ENCODE data around the gene ATP2A3.

ATP2A3 gene

DNA sequence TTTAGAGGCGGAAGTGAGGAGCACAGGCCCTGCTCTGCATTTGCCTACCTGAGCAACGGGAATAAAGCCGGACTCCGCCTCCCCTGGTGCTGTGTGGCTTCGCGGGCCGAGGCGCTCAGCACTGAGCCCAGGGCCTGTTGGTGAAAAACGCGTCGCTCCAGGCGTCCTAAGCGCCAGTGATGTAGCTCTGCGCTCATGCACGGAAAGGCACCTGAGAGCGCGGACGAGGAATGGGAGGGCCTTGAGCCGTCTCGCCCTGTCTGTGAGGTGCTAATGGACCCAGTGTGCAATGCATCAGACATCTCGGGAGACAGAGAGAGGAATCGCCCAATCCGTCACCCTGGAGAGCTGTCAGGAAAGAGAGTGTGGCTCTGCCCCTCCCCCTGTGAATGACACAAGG is 17.2 kb upstream of the ATP2A3 start:
- Histone ChIP-seq H3K4me1 (ENCODE audit: control insufficient read depth, insufficient read depth, low read length) (peaks cover 10% of the 10 kb centered on the region), H3K9me3 (ENCODE audit: control insufficient read depth, low read length) (no peaks in the 10 kb centered on the region), H3K27ac (ENCODE audit: insufficient read depth, low read depth, low read length, poor library complexity, severe bottlenecking) (no peak overlapping the region), H3K4me3 (ENCODE audit: insufficient read depth, low read depth, low read length) (no peak overlapping the region), H3K36me3 (ENCODE audit: control insufficient read depth, insufficient read depth, low read length) (no peaks in the 10 kb centered on the region), H3K27me3 (ENCODE audit: control insufficient read depth, insufficient read depth, low read length, poor library complexity, severe bottlenecking) (no peaks in the 10 kb centered on the region)
- WGBS, 2 experiments, result 65% methylated on average over 23 of the region's 23 CpGs

DNA sequence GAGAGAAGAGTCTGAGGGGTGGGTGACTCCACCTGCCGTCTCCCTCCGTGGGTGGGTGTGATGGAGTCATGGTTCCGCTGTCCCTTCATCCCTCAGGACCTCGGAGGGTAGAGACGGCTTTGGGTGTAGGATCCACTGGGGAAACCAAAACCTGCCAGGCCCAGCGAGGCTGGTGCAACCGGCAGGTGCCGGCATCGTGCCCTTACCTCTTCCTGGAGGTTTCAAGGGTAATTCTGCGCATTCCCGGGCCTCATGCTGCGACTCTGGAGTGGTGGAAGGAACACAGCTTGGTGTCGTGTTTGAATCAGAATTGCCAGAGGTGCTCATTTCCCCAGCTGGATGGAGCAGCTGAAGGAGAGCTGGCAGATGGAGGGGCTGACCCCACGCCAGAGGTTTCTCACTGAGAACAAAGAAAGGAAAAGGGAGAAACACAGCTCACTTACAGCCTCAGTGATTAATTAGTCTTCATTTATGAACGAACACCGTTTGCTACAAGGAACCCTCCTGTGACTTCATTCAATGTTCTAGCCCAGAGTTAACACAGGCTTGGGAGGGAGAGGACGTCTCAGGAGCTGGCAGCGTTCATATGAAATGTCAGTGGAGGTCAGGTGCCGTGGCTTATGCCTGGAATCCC is 16.3 kb upstream of the ATP2A3 start:
- 75 to 77% methylated on average over 19 of the region's 19 CpGs for WGBS, 2 experiments
- no peak overlapping the region for H3K27ac ChIP-seq (ENCODE audit: insufficient read depth, low read depth, low read length, poor library complexity, severe bottlenecking)

DNA sequence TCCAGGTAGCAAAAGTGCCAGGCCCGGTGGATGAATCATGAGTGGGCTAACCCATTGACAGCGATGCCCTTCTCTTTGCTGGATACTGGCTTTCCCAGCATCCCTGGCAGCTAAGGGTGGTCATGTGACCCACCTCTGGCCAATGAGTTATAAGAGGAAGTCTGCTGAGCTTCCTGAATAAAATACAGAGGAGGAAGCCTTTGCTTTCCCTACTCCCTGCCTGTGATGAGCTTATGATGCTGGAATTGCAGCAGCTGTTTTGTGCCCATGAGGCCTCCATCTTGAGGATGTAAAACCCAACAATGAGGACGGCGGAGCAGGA is 15.0 kb upstream of the ATP2A3 start:
- WGBS, 2 experiments, result 93 to 99% methylated on average over 4 of the region's 4 CpGs
- H3K36me3 ChIP-seq (ENCODE audit: control insufficient read depth, insufficient read depth, low read length), result no peaks in the 10 kb centered on the region
- H3K4me1 ChIP-seq (ENCODE audit: control insufficient read depth, insufficient read depth, low read length), result peaks cover 10% of the 10 kb centered on the region

More for the DNA sequence above, 16.3 kb upstream of the ATP2A3 start:
- peaks cover 10% of the 10 kb centered on the region for H3K4me1 ChIP-seq (ENCODE audit: control insufficient read depth, insufficient read depth, low read length)
- H3K27me3 ChIP-seq (ENCODE audit: control insufficient read depth, insufficient read depth, low read length, poor library complexity, severe bottlenecking), result no peaks in the 10 kb centered on the region
- no peaks in the 10 kb centered on the region for H3K36me3 ChIP-seq (ENCODE audit: control insufficient read depth, insufficient read depth, low read length)
- H3K4me3 ChIP-seq (ENCODE audit: insufficient read depth, low read depth, low read length), result no peak overlapping the region
- H3K9me3 ChIP-seq (ENCODE audit: control insufficient read depth, low read length), result no peaks in the 10 kb centered on the region

DNA sequence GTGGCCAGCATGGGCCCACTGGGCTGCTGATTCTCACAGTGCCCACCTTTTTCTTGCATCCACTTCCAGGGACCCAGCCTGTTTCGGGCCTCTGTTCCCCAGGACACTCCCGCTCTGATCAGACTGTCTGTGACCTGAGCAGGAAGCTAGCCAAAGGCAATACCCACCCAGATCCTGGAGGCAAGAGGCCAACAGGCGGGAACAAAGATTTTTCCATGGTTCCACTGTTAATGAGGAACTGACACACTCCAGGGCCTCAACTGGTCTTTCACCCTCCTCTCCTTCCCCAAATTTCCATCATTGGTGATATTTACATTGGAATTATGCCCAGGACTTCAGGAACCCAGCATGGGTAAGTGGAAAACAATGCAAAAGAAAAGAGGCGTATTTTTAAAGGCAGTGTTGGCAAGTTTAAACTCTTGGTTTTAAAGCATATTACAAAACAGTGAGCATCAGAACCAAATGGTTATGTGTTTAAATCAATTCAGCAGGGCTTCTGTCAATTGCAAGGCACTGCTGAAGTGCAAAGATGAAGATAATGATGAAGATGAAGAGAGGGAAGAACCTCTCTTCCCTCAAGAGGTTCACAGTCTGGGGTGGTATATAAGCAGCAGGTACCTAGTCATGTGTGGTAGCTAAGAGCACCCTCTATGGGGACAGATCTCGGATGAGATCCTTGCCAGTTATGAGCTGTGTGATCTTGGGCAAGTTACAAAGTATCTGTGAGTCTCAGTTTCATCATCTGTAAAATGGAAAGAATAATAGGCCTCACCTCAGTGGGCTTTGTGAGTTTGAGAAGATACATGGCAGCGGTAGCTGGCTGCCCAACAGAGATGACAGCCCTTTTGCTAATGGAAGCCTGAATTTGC is 14.4 kb upstream of the ATP2A3 start:
- 94 to 95% methylated on average over 6 of the region's 6 CpGs for WGBS, 2 experiments
- Histone ChIP-seq H3K36me3 (ENCODE audit: control insufficient read depth, insufficient read depth, low read length) (no peaks in the 10 kb centered on the region), H3K4me1 (ENCODE audit: control insufficient read depth, insufficient read depth, low read length) (peaks cover 10% of the 10 kb centered on the region), H3K4me3 (ENCODE audit: insufficient read depth, low read depth, low read length) (no peak overlapping the region), H3K9me3 (ENCODE audit: control insufficient read depth, low read length) (no peaks in the 10 kb centered on the region), H3K27me3 (ENCODE audit: control insufficient read depth, insufficient read depth, low read length, poor library complexity, severe bottlenecking) (no peaks in the 10 kb centered on the region), H3K27ac (ENCODE audit: insufficient read depth, low read depth, low read length, poor library complexity, severe bottlenecking) (no peak overlapping the region)

More for the DNA sequence above, 15.0 kb upstream of the ATP2A3 start:
- Histone ChIP-seq H3K27ac (ENCODE audit: insufficient read depth, low read depth, low read length, poor library complexity, severe bottlenecking) (no peak overlapping the region), H3K9me3 (ENCODE audit: control insufficient read depth, low read length) (no peaks in the 10 kb centered on the region), H3K4me3 (ENCODE audit: insufficient read depth, low read depth, low read length) (no peak overlapping the region), H3K27me3 (ENCODE audit: control insufficient read depth, insufficient read depth, low read length, poor library complexity, severe bottlenecking) (no peaks in the 10 kb centered on the region)

DNA sequence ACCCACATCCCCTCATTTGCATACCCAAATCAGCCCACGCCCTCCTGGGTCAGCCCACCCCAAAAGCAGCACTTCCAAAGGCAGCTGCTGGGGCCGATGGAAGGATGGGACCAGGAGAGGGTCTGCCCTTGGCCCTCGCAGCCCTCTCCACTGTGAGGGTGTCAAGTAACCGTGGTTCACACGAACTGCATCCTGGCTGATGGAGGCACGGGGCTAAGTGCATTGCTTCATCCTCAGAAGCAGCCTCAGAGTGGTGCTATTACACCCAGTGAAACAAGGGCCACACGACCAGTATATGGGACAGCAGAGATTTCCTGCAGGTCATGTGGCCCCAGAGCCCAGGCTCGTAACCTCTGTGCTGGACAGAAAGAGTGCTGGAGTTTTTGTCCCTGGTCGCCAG is 13.2 kb upstream of the ATP2A3 start:
- WGBS, 2 experiments, result 69 to 72% methylated on average over 9 of the region's 9 CpGs
- Histone ChIP-seq H3K36me3 (ENCODE audit: control insufficient read depth, insufficient read depth, low read length) (no peaks in the 10 kb centered on the region), H3K4me1 (ENCODE audit: control insufficient read depth, insufficient read depth, low read length) (peaks cover 10% of the 10 kb centered on the region), H3K4me3 (ENCODE audit: insufficient read depth, low read depth, low read length) (no peak overlapping the region), H3K27ac (ENCODE audit: insufficient read depth, low read depth, low read length, poor library complexity, severe bottlenecking) (no peak overlapping the region), H3K27me3 (ENCODE audit: control insufficient read depth, insufficient read depth, low read length, poor library complexity, severe bottlenecking) (no peaks in the 10 kb centered on the region), H3K9me3 (ENCODE audit: control insufficient read depth, low read length) (no peaks in the 10 kb centered on the region)

DNA sequence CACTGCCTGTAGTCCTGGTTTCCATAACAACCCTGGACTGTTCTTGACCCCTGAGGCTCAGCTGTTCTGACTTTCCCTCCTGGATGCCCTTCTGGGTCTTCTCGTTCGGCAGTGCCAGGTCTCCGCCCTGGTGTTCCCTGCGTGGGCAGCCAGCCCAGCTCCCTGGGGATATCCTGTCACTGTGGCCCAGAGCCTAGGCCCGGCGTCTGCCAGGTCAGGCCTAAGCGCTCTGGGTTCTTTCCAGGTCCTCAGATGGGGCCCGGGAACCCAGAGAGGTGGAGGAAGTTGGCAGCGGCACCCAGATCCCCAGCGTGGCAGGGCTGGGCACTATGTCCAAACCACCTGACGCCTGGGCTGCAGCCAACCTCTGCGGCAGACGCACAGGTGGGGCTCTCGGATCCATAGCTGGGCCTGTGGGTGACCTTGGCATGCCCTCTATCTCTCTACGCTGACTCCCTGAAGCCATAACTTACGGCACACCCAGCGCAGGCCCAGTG is 12.5 kb upstream of the ATP2A3 start:
- no peaks in the 10 kb centered on the region for H3K9me3 ChIP-seq (ENCODE audit: control insufficient read depth, low read length)
- H3K4me3 ChIP-seq (ENCODE audit: insufficient read depth, low read depth, low read length), result no peak overlapping the region
- peaks cover 9% of the 10 kb centered on the region for H3K4me1 ChIP-seq (ENCODE audit: control insufficient read depth, insufficient read depth, low read length)
- no peak overlapping the region for H3K27ac ChIP-seq (ENCODE audit: insufficient read depth, low read depth, low read length, poor library complexity, severe bottlenecking)
- 89% methylated on average over 17 of the region's 17 CpGs for WGBS, 2 experiments
- H3K36me3 ChIP-seq (ENCODE audit: control insufficient read depth, insufficient read depth, low read length), result no peaks in the 10 kb centered on the region
- no peaks in the 10 kb centered on the region for H3K27me3 ChIP-seq (ENCODE audit: control insufficient read depth, insufficient read depth, low read length, poor library complexity, severe bottlenecking)

DNA sequence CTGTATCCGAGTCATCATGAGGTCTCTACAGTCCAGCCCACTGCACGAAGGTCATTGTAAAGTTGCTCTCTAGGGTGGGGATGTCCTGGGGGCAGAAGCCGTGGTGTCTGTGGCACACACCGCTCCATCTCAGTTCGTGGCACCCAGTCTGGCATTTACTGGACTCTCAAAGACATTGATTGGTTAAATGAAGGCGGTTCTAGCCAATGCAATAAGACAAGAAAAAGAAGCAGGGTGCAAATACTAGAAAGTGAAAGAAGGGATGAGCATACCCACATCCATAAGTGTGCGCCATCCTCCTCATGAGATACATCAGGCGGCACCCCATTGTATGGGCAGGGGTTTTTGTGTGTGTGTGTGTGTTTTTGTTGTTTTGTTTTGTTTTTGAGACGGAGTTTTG is 10.7 kb upstream of the ATP2A3 start:
- no peaks in the 10 kb centered on the region for H3K4me1 ChIP-seq (ENCODE audit: control insufficient read depth, insufficient read depth, low read length)
- no peak overlapping the region for H3K4me3 ChIP-seq (ENCODE audit: insufficient read depth, low read depth, low read length)
- H3K9me3 ChIP-seq (ENCODE audit: control insufficient read depth, low read length), result no peaks in the 10 kb centered on the region
- no peaks in the 10 kb centered on the region for H3K27me3 ChIP-seq (ENCODE audit: control insufficient read depth, insufficient read depth, low read length, poor library complexity, severe bottlenecking)
- H3K36me3 ChIP-seq (ENCODE audit: control insufficient read depth, insufficient read depth, low read length), result no peaks in the 10 kb centered on the region
- H3K27ac ChIP-seq (ENCODE audit: insufficient read depth, low read depth, low read length, poor library complexity, severe bottlenecking), result no peak overlapping the region
- 94 to 96% methylated on average over 9 of the region's 9 CpGs for WGBS, 2 experiments

DNA sequence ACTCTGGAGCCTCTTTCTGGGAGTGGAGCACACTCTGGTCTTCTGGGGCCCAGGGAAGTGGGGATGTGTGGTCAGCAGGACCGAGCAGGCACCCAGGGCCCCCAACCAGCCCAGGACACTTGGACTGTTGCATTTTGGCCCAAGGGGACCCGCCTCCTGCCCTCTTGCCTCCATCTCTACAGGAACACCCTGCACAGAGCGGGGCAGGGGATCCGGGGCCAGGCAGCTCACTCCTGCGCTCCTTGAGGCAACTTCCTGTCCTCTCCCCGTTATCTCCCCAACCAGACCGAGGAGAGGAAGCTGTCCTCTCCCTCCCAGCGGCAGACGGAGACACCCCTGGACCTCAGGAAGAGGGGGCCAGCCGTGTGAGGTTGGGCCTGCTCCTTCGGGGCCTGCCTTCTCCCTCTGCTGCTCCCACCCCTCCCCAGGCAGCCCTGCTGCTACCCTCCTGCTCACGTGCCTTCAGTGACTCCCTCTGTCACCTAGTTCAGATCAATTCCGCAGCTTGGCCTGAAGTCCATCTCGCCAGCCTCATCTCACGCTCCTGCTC is 10.0 kb upstream of the ATP2A3 start:
- 89 to 91% methylated on average over 15 of the region's 15 CpGs for WGBS, 2 experiments
- H3K36me3 ChIP-seq (ENCODE audit: control insufficient read depth, insufficient read depth, low read length), result no peaks in the 10 kb centered on the region

DNA sequence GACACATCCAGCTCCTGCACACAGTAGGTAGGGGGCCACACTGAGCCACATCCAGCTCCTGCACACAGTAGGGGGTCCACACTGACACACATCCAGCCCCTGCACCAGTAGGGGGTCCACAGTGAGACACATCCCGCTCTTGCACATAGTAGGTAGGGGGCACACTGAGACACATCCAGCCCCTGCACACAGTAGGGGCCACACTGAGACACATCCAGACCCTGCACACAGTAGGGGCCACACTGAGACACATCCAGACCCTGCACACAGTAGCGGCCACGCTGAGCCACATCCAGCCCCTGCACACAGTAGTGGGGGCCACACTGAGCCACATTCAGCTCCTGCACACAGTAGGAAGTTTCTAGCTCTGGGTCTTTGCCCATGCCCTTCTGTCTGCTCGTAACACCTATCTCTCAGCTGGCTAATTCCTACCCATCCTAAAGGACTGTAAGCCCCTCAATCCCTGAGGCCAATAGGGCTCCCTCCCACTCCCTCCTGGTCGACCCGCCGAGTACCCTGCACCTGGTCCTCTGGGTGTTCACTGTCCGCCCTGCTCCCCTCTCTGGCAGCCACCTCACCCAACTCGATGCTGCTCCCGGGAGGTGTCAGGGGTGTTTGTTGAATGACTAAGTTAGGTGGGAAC is 9.4 kb upstream of the ATP2A3 start:
- no peak overlapping the region for H3K4me3 ChIP-seq (ENCODE audit: insufficient read depth, low read depth, low read length)
- H3K9me3 ChIP-seq (ENCODE audit: control insufficient read depth, low read length), result no peaks in the 10 kb centered on the region
- H3K27ac ChIP-seq (ENCODE audit: insufficient read depth, low read depth, low read length, poor library complexity, severe bottlenecking), result no peak overlapping the region
- H3K4me1 ChIP-seq (ENCODE audit: control insufficient read depth, insufficient read depth, low read length), result no peaks in the 10 kb centered on the region
- WGBS, 2 experiments, result 92 to 94% methylated on average over 10 of the region's 10 CpGs
- H3K36me3 ChIP-seq (ENCODE audit: control insufficient read depth, insufficient read depth, low read length), result no peaks in the 10 kb centered on the region
- no peaks in the 10 kb centered on the region for H3K27me3 ChIP-seq (ENCODE audit: control insufficient read depth, insufficient read depth, low read length, poor library complexity, severe bottlenecking)

More for the DNA sequence above, 10.0 kb upstream of the ATP2A3 start:
- Histone ChIP-seq H3K27me3 (ENCODE audit: control insufficient read depth, insufficient read depth, low read length, poor library complexity, severe bottlenecking) (no peaks in the 10 kb centered on the region), H3K4me3 (ENCODE audit: insufficient read depth, low read depth, low read length) (no peak overlapping the region), H3K9me3 (ENCODE audit: control insufficient read depth, low read length) (no peaks in the 10 kb centered on the region), H3K27ac (ENCODE audit: insufficient read depth, low read depth, low read length, poor library complexity, severe bottlenecking) (no peak overlapping the region), H3K4me1 (ENCODE audit: control insufficient read depth, insufficient read depth, low read length) (no peaks in the 10 kb centered on the region)

DNA sequence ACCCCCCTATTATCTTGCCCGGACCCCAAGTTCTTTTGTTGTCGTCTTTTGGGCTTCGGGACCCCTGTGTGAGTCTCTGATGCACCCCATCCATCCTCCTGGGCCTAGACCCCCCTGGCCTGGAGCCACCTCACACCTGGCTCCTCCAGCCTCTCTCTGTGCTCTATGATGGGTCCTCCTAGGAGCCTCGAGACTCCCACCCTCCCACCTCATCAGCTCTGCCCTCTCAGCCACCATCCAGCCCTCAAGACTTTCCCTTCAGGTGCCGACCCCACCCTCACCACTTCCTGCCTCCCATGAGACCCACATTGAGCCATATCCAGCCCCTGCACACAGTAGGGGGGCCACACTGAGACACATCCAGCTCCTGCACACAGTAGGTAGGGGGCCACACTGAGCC is 8.7 kb upstream of the ATP2A3 start:
- Histone ChIP-seq H3K27ac (ENCODE audit: insufficient read depth, low read depth, low read length, poor library complexity, severe bottlenecking) (no peak overlapping the region), H3K4me1 (ENCODE audit: control insufficient read depth, insufficient read depth, low read length) (no peaks in the 10 kb centered on the region), H3K36me3 (ENCODE audit: control insufficient read depth, insufficient read depth, low read length) (no peaks in the 10 kb centered on the region), H3K27me3 (ENCODE audit: control insufficient read depth, insufficient read depth, low read length, poor library complexity, severe bottlenecking) (no peaks in the 10 kb centered on the region), H3K9me3 (ENCODE audit: control insufficient read depth, low read length) (no peaks in the 10 kb centered on the region), H3K4me3 (ENCODE audit: insufficient read depth, low read depth, low read length) (no peak overlapping the region)
- WGBS, 2 experiments, result 68 to 75% methylated on average over 5 of the region's 5 CpGs

Measured in ectodermal cell (in vitro differentiated cells).